Retinal pigment epithelial cell (primary cell): ENCODE data around the gene DCAF4L1.
A peak's percentile ranks its signal among the peaks of the same experiment; 100 is the strongest.

Experiments
- DNase-seq: peaks from one replicate; pipeline ENCODE4 v3.0.0-alpha.2; 2010; ENCODE audit warnings: low read depth
- H3K4me3 ChIP-seq: 2 replicates; pipeline ENCODE4 v1.5.1; 2011; ENCODE audit warnings: mild to moderate bottlenecking, low read length, control low read depth, moderate library complexity
- TF ChIP-seq, protein P1 (sequence below): conservative IDR thresholded peaks from 2 replicates; pipeline ENCODE4 v1.5.1; 2011; ENCODE audit warnings: low read depth, low read length, control low read depth, inconsistent platforms

The DCAF4L1 gene

DNA sequence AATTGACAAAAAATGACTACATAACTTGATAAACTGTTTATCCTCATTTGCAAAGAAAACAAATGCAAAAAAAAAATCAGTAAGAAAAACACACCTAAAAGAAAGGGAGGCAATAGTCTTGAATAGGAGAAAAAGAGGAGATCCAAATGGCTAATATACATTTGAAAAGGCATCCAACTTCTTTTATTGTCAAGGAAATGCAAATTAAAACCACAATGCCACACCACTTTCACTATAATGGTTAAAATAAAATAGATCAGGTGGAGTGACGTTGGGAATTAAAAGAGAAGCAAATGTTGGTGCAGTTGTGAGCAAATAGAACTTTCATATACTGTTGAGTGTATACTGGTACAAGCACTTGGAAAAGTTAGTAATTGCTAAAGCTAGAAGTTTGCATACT, 3.6 kb downstream of the DCAF4L1 start:
- H3K4me3 ChIP-seq: no peak overlapping the region
- no peak for DNase-seq
- TF ChIP-seq, protein P1, sequence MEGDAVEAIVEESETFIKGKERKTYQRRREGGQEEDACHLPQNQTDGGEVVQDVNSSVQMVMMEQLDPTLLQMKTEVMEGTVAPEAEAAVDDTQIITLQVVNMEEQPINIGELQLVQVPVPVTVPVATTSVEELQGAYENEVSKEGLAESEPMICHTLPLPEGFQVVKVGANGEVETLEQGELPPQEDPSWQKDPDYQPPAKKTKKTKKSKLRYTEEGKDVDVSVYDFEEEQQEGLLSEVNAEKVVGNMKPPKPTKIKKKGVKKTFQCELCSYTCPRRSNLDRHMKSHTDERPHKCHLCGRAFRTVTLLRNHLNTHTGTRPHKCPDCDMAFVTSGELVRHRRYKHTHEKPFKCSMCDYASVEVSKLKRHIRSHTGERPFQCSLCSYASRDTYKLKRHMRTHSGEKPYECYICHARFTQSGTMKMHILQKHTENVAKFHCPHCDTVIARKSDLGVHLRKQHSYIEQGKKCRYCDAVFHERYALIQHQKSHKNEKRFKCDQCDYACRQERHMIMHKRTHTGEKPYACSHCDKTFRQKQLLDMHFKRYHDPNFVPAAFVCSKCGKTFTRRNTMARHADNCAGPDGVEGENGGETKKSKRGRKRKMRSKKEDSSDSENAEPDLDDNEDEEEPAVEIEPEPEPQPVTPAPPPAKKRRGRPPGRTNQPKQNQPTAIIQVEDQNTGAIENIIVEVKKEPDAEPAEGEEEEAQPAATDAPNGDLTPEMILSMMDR: no peak

DNA sequence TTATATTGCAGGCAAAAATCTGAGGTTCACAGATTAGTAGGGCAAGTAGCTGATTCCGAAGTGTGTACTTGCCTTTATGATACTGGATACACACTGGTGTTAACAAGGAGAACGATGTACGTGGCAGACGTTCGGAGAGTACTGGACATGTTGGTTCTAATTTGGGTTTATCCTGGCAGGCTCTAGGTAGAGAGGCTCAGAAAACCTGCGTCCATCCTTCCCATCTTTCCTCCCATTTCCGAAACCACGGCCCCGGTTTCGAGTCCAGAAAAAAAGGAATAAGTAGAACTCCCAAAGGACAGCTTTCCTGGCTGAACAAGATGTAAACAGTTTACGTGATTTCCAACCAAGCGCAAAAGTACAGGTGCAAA, 8.4 kb downstream of the DCAF4L1 start:
- no peak for DNase-seq
- peak overlapping the region; percentile 62 for H3K4me3 ChIP-seq

DNA sequence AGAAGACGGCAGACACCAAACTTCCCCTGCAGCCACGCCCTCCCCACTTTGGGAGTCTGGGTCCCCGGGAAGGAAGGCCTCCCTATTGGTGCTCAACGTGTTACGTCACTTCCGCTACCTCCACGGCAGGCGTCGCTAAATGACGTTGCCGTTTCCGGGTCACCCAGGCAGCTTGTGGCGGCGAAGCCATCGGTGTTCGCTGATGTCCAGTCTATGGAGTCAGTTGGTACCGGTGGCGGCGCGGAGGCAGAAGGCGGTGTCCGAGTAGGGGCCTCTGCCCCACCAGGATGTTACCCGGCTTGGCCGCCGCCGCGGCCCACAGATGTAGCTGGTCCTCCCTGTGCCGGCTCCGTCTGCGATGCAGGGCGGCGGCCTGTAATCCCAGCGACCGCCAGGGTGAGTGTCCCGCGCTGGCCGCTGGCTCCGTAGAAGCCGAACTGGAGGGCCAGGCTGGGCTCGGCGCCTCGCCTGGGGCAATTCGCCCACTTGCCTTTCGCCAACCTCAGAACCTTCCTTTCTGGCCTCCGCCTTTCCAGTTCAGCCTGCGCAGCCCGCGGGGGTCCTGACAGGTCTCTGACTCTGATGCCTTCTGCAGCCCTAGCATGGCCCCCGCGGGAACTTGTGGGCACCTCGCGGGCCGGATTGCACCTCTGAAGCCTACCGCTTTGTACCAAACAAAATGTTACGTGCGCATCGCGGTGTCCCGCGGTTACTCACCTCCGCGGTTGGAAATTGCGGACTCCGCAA, 9.0 kb downstream of the DCAF4L1 start, which contains the start of gene SLC30A9:
Gene SLC30A9 (plus strand): TSS at position 166 of the 747 bp plus-strand sequence. CDS start 122 bp downstream, at position 288.
- TF ChIP-seq, protein P1: peak; percentile 24
- H3K4me3 ChIP-seq: peak within 1 kb of the TSS; percentile 62
- DNase-seq: peak; percentile 78

More for the DNA sequence above, 8.4 kb downstream of the DCAF4L1 start:
- TF ChIP-seq, protein P1: no peak

DNA sequence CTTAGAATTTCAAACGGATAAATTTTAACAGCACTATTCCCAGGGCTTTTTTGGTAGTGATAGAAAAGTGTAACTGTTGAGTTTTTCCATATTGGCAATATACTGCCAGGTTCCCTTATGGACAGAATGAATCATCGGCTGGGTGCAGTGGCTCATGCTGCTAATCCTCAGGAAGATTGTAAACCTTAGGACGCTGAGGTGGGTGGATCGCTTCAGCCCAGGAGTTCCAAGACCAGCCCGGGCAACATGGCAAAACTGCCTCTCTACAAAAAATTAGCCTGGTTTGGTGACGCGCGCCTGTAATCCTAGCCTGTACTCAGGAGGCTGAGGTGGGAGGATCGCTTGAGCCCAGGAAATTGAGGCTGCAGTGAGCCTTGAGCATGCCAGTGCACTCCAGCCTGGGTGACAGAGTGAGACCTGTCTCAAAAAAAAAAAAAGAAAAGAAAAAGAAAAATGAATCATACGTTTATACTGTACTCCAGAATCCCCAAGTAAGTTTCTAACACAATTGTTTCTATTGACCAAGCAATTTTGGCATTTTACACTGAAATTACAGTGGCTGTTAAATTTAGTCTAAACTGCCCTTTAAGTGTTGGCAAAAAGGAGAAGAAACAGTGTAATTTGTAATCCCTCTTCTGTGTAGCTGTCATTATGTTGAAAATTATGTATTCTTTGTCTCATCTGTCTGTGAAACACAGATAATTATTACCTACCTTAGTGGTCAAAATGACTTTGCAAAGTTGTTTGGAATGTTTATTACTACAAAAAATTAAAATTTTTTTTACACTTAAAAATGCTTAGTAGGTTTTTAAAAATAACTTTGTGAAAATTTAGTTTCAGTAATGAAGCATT, 10.6 kb downstream of the DCAF4L1 start:
- TF ChIP-seq, protein P1: no peak

DNA sequence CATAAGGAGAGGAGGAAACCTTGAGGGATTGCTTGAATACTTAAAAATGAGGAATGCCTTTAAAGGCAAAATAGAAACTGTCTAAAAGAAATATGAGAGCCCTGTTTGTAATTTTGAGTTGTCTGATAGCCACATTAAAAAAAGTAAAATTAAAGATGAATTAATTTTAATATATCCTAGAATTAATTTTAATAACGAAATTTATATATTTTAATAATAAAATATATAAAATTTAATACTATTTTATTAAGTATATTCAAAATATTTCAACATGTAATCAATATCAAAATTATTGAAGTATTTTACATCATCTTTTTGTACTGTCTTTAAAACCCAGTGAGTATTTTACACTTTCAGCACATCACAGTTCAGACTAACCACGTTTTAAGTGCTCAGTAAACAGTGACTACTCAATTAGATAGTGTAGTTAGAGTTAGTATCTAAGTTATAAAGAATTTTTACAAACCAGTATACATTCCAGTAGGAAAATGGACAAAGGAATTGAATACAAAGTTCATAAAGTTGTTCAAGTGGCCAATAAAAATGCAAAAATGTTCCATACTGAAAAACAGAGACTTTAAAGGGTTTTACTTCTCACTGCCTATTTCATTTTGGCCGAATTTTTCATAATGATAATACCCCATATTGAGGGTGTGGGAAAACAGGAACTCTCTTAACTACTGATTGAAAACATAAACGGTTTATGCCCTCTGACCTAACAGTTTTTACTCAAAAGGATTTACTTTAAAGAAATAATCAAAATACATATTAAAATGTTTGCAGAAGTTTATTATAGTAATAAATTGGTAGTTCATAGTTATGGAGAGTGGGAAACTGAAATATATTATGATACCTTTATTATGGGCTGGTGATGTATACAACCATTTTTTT, 11.7 kb downstream of the DCAF4L1 start:
- TF ChIP-seq, protein P1: no peak
- no peak for DNase-seq
- H3K4me3 ChIP-seq: no peak overlapping the region

More for the DNA sequence above, 10.6 kb downstream of the DCAF4L1 start:
- DNase-seq: peak; percentile 43
- no peak overlapping the region for H3K4me3 ChIP-seq

DNA sequence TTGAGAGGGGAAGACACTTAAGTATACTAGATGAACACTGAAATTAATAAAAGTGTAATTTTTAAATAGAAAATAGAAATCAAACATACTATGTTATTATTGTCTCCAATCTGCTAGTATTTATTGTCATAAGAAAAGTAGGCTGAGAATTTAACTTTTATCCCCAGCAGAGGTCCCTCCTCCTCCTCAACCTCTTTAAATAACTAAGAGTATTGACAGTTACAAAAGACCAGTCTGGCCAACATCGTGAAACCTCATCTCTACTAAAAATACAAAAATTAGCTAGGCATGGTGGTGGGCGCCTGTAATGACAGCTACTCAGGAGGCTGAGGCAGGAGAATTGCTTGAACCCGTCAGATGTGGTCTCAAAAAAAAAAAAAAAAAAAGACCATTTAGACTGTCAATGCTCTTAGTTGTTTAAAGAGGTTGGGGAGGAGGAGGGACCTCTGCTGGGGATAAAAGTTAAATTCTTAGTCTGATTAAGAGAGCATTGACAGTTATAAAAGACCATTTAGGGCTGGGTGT, 13.0 kb downstream of the DCAF4L1 start:
- TF ChIP-seq, protein P1: no peak
- DNase-seq: no peak
- H3K4me3 ChIP-seq: no peak overlapping the region
